ENCODE data around the gene IMPA2.
"Not testable (repeated sequence)": the region's sequence is repeated elsewhere in the genome, so short reads cannot be mapped to it uniquely, and the experiment has no call there.

IMPA2 gene

DNA sequence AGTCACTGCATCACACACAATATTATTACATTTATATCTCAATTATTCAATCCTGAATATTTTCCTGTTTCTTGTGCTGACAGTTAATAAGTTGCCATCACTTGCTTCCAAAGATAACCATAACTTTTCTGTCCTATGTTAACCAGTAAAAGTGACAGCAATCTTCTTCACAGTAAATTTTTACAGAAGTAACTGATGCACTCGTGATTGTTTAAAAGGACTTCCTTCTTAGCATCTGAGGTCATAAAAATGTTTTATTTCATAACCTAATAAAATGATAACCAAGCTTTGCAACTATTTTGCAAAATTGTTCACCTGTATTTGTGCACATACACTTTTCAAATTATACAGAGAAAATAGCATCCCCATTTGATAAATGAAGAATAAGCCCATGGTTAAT lies 91.7 kb downstream of the IMPA2 start:
- no peaks in the 10 kb centered on the region for H4K20me1 ChIP-seq (ENCODE audit: insufficient read depth)
- H3K27ac ChIP-seq: no peak overlapping the region
- no peaks in the 10 kb centered on the region for H3K36me3 ChIP-seq (ENCODE audit: insufficient read depth)
- H3K4me2 ChIP-seq: no peak overlapping the region
- TF ChIP-seq CTCF (conservative IDR thresholded peaks at IDR 0.05; ENCODE audit: low read depth, low read length): no peak
- H3K4me3 ChIP-seq (IDR thresholded peaks at IDR 0.05; ENCODE audit: insufficient read depth, low read depth, low read length): no peak overlapping the region
- no peaks in the 10 kb centered on the region for H3K4me1 ChIP-seq (ENCODE audit: low read depth, poor library complexity, severe bottlenecking)
- no peak overlapping the region for H3K9ac ChIP-seq
- no peaks in the 10 kb centered on the region for H3K27me3 ChIP-seq (ENCODE audit: insufficient read depth, low read depth)
- no peaks in the 10 kb centered on the region for H3K79me2 ChIP-seq (ENCODE audit: insufficient read depth, low read depth)
- H2AFZ ChIP-seq (ENCODE audit: low read depth): no peak overlapping the region

- no peaks in the 10 kb centered on the region for H3K36me3 ChIP-seq (ENCODE audit: insufficient read depth)
- no peaks in the 10 kb centered on the region for H3K27me3 ChIP-seq (ENCODE audit: insufficient read depth, low read depth)
- no peak for TF ChIP-seq CTCF (conservative IDR thresholded peaks at IDR 0.05; ENCODE audit: low read depth, low read length)
- H2AFZ ChIP-seq (ENCODE audit: low read depth): no peak overlapping the region
- H3K4me2 ChIP-seq: no peak overlapping the region
- H4K20me1 ChIP-seq (ENCODE audit: insufficient read depth): no peaks in the 10 kb centered on the region
- no peaks in the 10 kb centered on the region for H3K4me1 ChIP-seq (ENCODE audit: low read depth, poor library complexity, severe bottlenecking)
- no peak overlapping the region for H3K27ac ChIP-seq
- no peak overlapping the region for H3K9ac ChIP-seq
- H3K4me3 ChIP-seq (IDR thresholded peaks at IDR 0.05; ENCODE audit: insufficient read depth, low read depth, low read length): no peak overlapping the region
- H3K79me2 ChIP-seq (ENCODE audit: insufficient read depth, low read depth): no peaks in the 10 kb centered on the region
Observed at GRCh38 chr18:12074736-12075135, 93.4 kb downstream of the IMPA2 start.

- no peak overlapping the region for H3K27ac ChIP-seq
- H3K27me3 ChIP-seq (ENCODE audit: insufficient read depth, low read depth): no peaks in the 10 kb centered on the region
- no peaks in the 10 kb centered on the region for H3K36me3 ChIP-seq (ENCODE audit: insufficient read depth)
- no peaks in the 10 kb centered on the region for H3K4me1 ChIP-seq (ENCODE audit: low read depth, poor library complexity, severe bottlenecking)
- H2AFZ ChIP-seq (ENCODE audit: low read depth): no peak overlapping the region
- H3K9ac ChIP-seq: no peak overlapping the region
- no peak for TF ChIP-seq CTCF (conservative IDR thresholded peaks at IDR 0.05; ENCODE audit: low read depth, low read length)
- no peaks in the 10 kb centered on the region for H4K20me1 ChIP-seq (ENCODE audit: insufficient read depth)
- H3K4me3 ChIP-seq (IDR thresholded peaks at IDR 0.05; ENCODE audit: insufficient read depth, low read depth, low read length): no peak overlapping the region
- H3K79me2 ChIP-seq (ENCODE audit: insufficient read depth, low read depth): no peaks in the 10 kb centered on the region
- H3K4me2 ChIP-seq: no peak overlapping the region
Observed at GRCh38 chr18:12076424-12077140, 95.3 kb downstream of the IMPA2 start.

GRCh38 chr18:12077994-12078393 lies 96.7 kb downstream of the IMPA2 start:
- not testable (repeated sequence) for H3K4me3 ChIP-seq (IDR thresholded peaks at IDR 0.05; ENCODE audit: insufficient read depth, low read depth, low read length); H4K20me1 ChIP-seq (ENCODE audit: insufficient read depth); H3K36me3 ChIP-seq (ENCODE audit: insufficient read depth); H3K27me3 ChIP-seq (ENCODE audit: insufficient read depth, low read depth); H3K4me2 ChIP-seq; H3K27ac ChIP-seq; H3K79me2 ChIP-seq (ENCODE audit: insufficient read depth, low read depth); H3K9ac ChIP-seq; H3K4me1 ChIP-seq (ENCODE audit: low read depth, poor library complexity, severe bottlenecking); H2AFZ ChIP-seq (ENCODE audit: low read depth)

GRCh38 chr18:12079491-12080237 lies 98.4 kb downstream of the IMPA2 start:
- no peaks in the 10 kb centered on the region for H3K27me3 ChIP-seq (ENCODE audit: insufficient read depth, low read depth)
- no peak for TF ChIP-seq CTCF (conservative IDR thresholded peaks at IDR 0.05; ENCODE audit: low read depth, low read length)
- no peak overlapping the region for H3K4me2 ChIP-seq
- H2AFZ ChIP-seq (ENCODE audit: low read depth): no peak overlapping the region
- no peaks in the 10 kb centered on the region for H3K36me3 ChIP-seq (ENCODE audit: insufficient read depth)
- H3K9ac ChIP-seq: no peak overlapping the region
- no peak overlapping the region for H3K27ac ChIP-seq
- H3K4me1 ChIP-seq (ENCODE audit: low read depth, poor library complexity, severe bottlenecking): no peaks in the 10 kb centered on the region
- H3K79me2 ChIP-seq (ENCODE audit: insufficient read depth, low read depth): no peaks in the 10 kb centered on the region
- no peaks in the 10 kb centered on the region for H4K20me1 ChIP-seq (ENCODE audit: insufficient read depth)
- H3K4me3 ChIP-seq (IDR thresholded peaks at IDR 0.05; ENCODE audit: insufficient read depth, low read depth, low read length): no peak overlapping the region
